NB4 (cell line): Measurements from ENCODE around the gene IZUMO4.

ENCODE experiments used
- DNase-seq: peaks from one replicate; pipeline ENCODE4 v3.0.0; 2010; ENCODE audit warnings: low read depth
- H3K4me3 ChIP-seq: one replicate; pipeline ENCODE4 v1.5.1; 2011; ENCODE audit warnings: mild to moderate bottlenecking, low read depth, low read length, moderate library complexity
- MAX ChIP-seq: IDR thresholded peaks from 2 replicates; pipeline ENCODE4 v1.6.1; 2011; ENCODE audit warnings: low read depth, low read length
- MYC ChIP-seq: IDR thresholded peaks from 2 replicates; pipeline ENCODE4 v1.6.1; 2011; ENCODE audit warnings: low read depth, low read length
- POLR2A ChIP-seq: IDR thresholded peaks from 2 replicates; pipeline ENCODE4 v1.6.1; 2011; ENCODE audit warnings: mild to moderate bottlenecking; ENCODE audit not compliant: insufficient read length; ENCODE audit errors: extremely low read depth
- TF ChIP-seq, protein P1 (sequence below): IDR thresholded peaks from one replicate; pipeline ENCODE4 v1.5.1; 2012; ENCODE audit warnings: low read depth, low read length

IZUMO4 gene

GRCh38 chr19:2058570-2059421 lies 37.9 kb upstream of the IZUMO4 start:
- TF ChIP-seq, protein P1, sequence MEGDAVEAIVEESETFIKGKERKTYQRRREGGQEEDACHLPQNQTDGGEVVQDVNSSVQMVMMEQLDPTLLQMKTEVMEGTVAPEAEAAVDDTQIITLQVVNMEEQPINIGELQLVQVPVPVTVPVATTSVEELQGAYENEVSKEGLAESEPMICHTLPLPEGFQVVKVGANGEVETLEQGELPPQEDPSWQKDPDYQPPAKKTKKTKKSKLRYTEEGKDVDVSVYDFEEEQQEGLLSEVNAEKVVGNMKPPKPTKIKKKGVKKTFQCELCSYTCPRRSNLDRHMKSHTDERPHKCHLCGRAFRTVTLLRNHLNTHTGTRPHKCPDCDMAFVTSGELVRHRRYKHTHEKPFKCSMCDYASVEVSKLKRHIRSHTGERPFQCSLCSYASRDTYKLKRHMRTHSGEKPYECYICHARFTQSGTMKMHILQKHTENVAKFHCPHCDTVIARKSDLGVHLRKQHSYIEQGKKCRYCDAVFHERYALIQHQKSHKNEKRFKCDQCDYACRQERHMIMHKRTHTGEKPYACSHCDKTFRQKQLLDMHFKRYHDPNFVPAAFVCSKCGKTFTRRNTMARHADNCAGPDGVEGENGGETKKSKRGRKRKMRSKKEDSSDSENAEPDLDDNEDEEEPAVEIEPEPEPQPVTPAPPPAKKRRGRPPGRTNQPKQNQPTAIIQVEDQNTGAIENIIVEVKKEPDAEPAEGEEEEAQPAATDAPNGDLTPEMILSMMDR = no peak
- TF ChIP-seq POLR2A (no peak), MAX (no peak), MYC (no peak)
- DNase-seq = no peak

GRCh38 chr19:2059422-2060201 lies 37.1 kb upstream of the IZUMO4 start:
- H3K4me3 ChIP-seq = no peak overlapping the region

More at GRCh38 chr19:2058570-2059421, 37.9 kb upstream of the IZUMO4 start:
- no peak overlapping the region for H3K4me3 ChIP-seq

GRCh38 chr19:2060884-2061494 lies 35.7 kb upstream of the IZUMO4 start:
- TF ChIP-seq POLR2A (peak; percentile 40), MYC (no peak), MAX (no peak)
- TF ChIP-seq, protein P1 = no peak
- DNase-seq = peak; percentile 67
- peak overlapping the region; percentile 56 for H3K4me3 ChIP-seq

More at GRCh38 chr19:2059422-2060201, 37.1 kb upstream of the IZUMO4 start:
- TF ChIP-seq MYC = 0 out of 2 replicates have a peak, but pooled peaks have one; percentile 13
- TF ChIP-seq POLR2A = no peak
- peak; percentile 25 for DNase-seq

DNA sequence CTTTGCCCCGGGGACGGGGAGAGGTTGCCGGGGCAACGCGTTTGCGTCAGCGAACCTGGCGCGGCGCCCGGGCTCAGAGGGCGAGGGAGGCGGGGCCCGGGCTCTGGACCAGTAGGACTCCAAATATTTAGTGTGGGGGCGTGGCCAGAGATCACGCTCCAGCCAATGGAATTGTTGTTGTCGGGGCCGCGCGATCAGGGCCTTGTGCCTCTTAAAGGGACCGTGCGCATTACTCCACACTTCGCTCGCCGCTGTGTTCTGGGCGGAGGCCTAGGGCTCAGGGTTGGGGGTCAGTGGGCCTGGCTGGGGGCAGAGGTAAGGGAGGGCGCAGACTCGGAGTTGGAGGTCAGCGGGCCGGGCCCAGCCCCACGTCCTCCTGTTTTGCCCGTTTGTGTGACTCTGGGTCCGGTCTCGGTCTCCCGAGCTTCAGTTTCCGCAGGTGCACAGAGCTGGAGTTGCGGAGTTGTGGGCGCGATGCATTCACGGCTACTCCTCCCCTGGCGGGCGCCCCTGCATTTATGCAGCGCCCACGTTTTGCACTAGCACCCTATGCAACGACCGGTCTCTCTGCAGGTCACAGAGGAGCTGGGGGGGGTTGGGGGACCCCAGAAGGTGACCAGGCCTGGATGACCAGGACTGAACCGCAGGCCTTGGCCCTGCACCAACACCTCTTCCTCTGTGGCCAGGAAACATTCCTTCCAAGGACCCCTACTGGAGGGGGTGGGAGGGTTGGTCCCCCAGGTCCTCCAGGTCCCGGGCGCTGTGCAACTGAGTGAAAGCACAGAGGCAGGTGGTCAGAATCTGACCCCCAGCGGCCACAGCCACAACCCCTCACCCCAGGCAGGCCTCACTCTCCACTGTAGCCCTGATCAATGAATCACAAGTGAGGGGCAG lies 35.0 kb upstream of the IZUMO4 start:
- H3K4me3 ChIP-seq = peak overlapping the region; percentile 60
- peak; percentile 95 for DNase-seq
- TF ChIP-seq MYC = peak; percentile 52; the same call in 1 of the 2 replicates
- peak; percentile 30; the same call in 1 of the 2 replicates for TF ChIP-seq MAX
- TF ChIP-seq, protein P1 = no peak
- peak; percentile 47 for TF ChIP-seq POLR2A

- H3K4me3 ChIP-seq = no peak overlapping the region
- TF ChIP-seq MAX (no peak), MYC (no peak), POLR2A (no peak)
- TF ChIP-seq, protein P1 = no peak
- no peak for DNase-seq
These were observed 34.4 kb upstream of the IZUMO4 start for GRCh38 chr19:2062389-2062729.
